Panc1 (cell line): ENCODE data around the gene RNF225. TPM values are rescaled to one million over a fixed set of nuclear protein-coding genes. Genes with fewer than 3 reads are reported as not detected.
A peak's percentile ranks its signal among the peaks of the same experiment; 100 is the strongest.

ENCODE experiments used
- ATAC-seq: fragments of 200-7000 bp; cut with Tn5 transposase; 2 replicates; pipeline ENCODE4 v1.9.1; 2020; ENCODE audit warnings: mild to moderate bottlenecking, moderate library complexity
- BruUV-seq: library from RNA; stranded (reverse); fragments of 400-500 nt; replicated peaks from 2 replicates; lab custom pipeline; 2021; lab: Mats Ljungman, UMichigan
- CTCF ChIA-PET: fragments of 300-600 bp; sonication (Branson Sonifier 250); formaldehyde crosslinking; loops from one replicate; lab custom pipeline; 2022; ENCODE audit warnings: antibody characterized with exemption; lab: Charles Lee
- POLR2A ChIA-PET: fragments of 300-600 bp; sonication (Branson Sonifier 250); formaldehyde crosslinking; loops from one replicate; lab custom pipeline; 2022; ENCODE audit warnings: antibody characterized with exemption; lab: Charles Lee
- DNase-seq: peaks from one replicate; pipeline ENCODE4 v3.0.0-alpha.2; 2010; ENCODE audit warnings: low read depth, low spot score
- H3K27ac ChIP-seq: 2 replicates; pipeline ENCODE4 v1.5.1; 2011; ENCODE audit warnings: mild to moderate bottlenecking, low read length, inconsistent platforms
- H3K27me3 ChIP-seq: fragments of 200-500 bp; sonication (Bioruptor generic); 2 replicates; pipeline ENCODE4 v1.6.0; 2014; ENCODE audit warnings: low read length, inconsistent platforms; ENCODE audit not compliant: control insufficient read depth, insufficient read depth
- H3K36me3 ChIP-seq: fragments of 200-500 bp; sonication (Bioruptor generic); 2 replicates; pipeline ENCODE4 v1.5.1; 2014; ENCODE audit warnings: inconsistent platforms, mild to moderate bottlenecking, low read length, moderate library complexity; ENCODE audit not compliant: control insufficient read depth, insufficient read depth
- H3K4me1 ChIP-seq: 2 replicates; pipeline ENCODE4 v1.5.1; 2011; ENCODE audit warnings: inconsistent platforms, mild to moderate bottlenecking, low read length, moderate library complexity; ENCODE audit not compliant: control insufficient read depth, insufficient read depth
- H3K4me3 ChIP-seq, 2 experiments: 2 replicates each; pipeline ENCODE4 v1.5.1; 2011 to 2012; ENCODE audit warnings: low read depth in 2 of 2, low read length in 2 of 2, mild to moderate bottlenecking in 2 of 2, inconsistent platforms in 1 of 2, moderate library complexity in 1 of 2
- H3K9me3 ChIP-seq: fragments of 200-500 bp; sonication (Bioruptor generic); 2 replicates; pipeline ENCODE4 v1.5.1; 2014; ENCODE audit warnings: low read depth, mild to moderate bottlenecking, inconsistent platforms, low read length, moderate library complexity; ENCODE audit not compliant: control insufficient read depth, insufficient read depth
- POLR2AphosphoS5 ChIP-seq: IDR thresholded peaks from 2 replicates; pipeline ENCODE4 v1.6.1; 2012; ENCODE audit warnings: mild to moderate bottlenecking, low read depth, low read length, moderate library complexity
- SIN3A ChIP-seq: IDR thresholded peaks from 2 replicates; pipeline ENCODE4 v1.6.1; 2012; ENCODE audit warnings: low read depth, mild to moderate bottlenecking, low read length, moderate library complexity, borderline replicate concordance; ENCODE audit not compliant: insufficient read depth
- TCF7L2 ChIP-seq: IDR thresholded peaks from 2 replicates; pipeline ENCODE4 v1.6.1; 2011; ENCODE audit warnings: mild to moderate bottlenecking, low read depth, low read length, inconsistent platforms
- in situ Hi-C: cut with HindIII; loops from 2 replicates; pipeline ENCODE4 v1.10.0; 2016; ENCODE audit warnings: low sequenced_read_pairs, low pct_unique_long_range_greater_than_20kb
- intact Hi-C: fragments of 100-400 bp; cut with micrococcal nuclease; formaldehyde crosslinking; loops from one replicate; pipeline ENCODE4 v1.10.0; 2022; ENCODE audit not compliant: unreplicated experiment
- total RNA-seq: library from RNA; stranded (reverse); gene quantifications from one replicate; pipeline ENCODE4 v1.2.1, GENCODE V29; 2021; ENCODE audit not compliant: unreplicated experiment
- TF ChIP-seq, protein P1 (sequence below): fragments of 450-650 bp; IDR thresholded peaks from 2 replicates; pipeline ENCODE4 v1.5.1; 2017; ENCODE audit warnings: mild to moderate bottlenecking
- TF ChIP-seq, protein P2 (sequence below), 2 experiments: IDR thresholded peaks; 2 replicates each; pipeline ENCODE4 v1.6.1; 2011 to 2012; ENCODE audit warnings: low read depth in 2 of 2, control low read depth in 1 of 2, low read length in 1 of 2, mild to moderate bottlenecking in 1 of 2, moderate library complexity in 1 of 2; ENCODE audit not compliant: insufficient read depth in 1 of 2

RNF225 gene
- total RNA-seq, 1 experiment from 2014 or later, result 1.6 TPM

DNA sequence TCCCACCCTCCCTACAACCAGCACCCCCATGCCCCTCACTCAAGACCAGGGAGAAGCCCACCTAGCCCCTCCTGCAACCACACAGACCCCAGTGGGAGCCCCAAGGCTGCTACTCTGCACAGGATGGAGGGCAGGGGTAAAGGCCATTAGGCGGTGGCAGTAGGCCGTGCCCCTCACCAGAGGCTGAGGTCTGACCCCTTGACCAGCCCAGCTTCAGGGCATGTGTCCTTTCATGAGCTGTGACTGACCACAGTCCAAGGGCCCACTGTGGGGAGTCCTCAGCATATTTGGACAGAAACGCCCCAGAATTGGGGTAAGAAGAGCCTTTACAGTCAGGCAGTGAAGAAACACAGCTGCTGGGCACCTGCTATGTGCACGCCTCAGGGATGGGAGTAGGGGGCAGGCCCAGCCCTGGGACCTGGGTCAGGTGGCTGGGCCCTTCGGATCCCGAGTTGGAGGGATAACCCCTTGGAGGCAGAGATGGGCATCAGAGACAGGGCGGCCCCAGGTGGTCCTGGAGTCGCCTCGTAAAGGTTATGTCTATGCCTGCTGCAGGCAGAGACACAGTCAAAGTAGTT lies 10.1 kb upstream of the RNF225 start:
- Histone ChIP-seq H3K4me3 (peak overlapping the region; percentile 97 to 98; a peak in 3 of 4 replicates), H3K27ac (peak overlapping the region; percentile 99), H3K27me3 (no peaks in the 10 kb centered on the region), H3K4me1 (peaks cover 37% of the 10 kb centered on the region), H3K9me3 (no peaks in the 10 kb centered on the region), H3K36me3 (peaks cover 21% of the 10 kb centered on the region)
- ChIA-PET CTCF (no interaction called here), POLR2A (interaction anchor here (1.6 kb wide), 1 partner anchor 22 kb away, joined by 6 read pairs; no protein-coding TSS in a partner anchor)
- intact Hi-C loops (loop anchor here (5.0 kb wide), 1 partner anchor 58 kb away; the partner anchor contains the start of gene ZSCAN22), in situ Hi-C loops (no loop called here)
- BruUV-seq, result no TSS peak
- TF ChIP-seq, protein P1, sequence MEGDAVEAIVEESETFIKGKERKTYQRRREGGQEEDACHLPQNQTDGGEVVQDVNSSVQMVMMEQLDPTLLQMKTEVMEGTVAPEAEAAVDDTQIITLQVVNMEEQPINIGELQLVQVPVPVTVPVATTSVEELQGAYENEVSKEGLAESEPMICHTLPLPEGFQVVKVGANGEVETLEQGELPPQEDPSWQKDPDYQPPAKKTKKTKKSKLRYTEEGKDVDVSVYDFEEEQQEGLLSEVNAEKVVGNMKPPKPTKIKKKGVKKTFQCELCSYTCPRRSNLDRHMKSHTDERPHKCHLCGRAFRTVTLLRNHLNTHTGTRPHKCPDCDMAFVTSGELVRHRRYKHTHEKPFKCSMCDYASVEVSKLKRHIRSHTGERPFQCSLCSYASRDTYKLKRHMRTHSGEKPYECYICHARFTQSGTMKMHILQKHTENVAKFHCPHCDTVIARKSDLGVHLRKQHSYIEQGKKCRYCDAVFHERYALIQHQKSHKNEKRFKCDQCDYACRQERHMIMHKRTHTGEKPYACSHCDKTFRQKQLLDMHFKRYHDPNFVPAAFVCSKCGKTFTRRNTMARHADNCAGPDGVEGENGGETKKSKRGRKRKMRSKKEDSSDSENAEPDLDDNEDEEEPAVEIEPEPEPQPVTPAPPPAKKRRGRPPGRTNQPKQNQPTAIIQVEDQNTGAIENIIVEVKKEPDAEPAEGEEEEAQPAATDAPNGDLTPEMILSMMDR, result no peak
- TF ChIP-seq, protein P2, sequence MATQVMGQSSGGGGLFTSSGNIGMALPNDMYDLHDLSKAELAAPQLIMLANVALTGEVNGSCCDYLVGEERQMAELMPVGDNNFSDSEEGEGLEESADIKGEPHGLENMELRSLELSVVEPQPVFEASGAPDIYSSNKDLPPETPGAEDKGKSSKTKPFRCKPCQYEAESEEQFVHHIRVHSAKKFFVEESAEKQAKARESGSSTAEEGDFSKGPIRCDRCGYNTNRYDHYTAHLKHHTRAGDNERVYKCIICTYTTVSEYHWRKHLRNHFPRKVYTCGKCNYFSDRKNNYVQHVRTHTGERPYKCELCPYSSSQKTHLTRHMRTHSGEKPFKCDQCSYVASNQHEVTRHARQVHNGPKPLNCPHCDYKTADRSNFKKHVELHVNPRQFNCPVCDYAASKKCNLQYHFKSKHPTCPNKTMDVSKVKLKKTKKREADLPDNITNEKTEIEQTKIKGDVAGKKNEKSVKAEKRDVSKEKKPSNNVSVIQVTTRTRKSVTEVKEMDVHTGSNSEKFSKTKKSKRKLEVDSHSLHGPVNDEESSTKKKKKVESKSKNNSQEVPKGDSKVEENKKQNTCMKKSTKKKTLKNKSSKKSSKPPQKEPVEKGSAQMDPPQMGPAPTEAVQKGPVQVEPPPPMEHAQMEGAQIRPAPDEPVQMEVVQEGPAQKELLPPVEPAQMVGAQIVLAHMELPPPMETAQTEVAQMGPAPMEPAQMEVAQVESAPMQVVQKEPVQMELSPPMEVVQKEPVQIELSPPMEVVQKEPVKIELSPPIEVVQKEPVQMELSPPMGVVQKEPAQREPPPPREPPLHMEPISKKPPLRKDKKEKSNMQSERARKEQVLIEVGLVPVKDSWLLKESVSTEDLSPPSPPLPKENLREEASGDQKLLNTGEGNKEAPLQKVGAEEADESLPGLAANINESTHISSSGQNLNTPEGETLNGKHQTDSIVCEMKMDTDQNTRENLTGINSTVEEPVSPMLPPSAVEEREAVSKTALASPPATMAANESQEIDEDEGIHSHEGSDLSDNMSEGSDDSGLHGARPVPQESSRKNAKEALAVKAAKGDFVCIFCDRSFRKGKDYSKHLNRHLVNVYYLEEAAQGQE (IDR thresholded peaks at IDR 0.05; ENCODE audit: insufficient read depth in 1 of 2, low read depth in 2 of 2, low read length in 1 of 2), result no peak
- no peak for TF ChIP-seq TCF7L2
- no peak for TF ChIP-seq POLR2AphosphoS5
- TF ChIP-seq SIN3A, result no peak
- ATAC-seq (no peak), DNase-seq (no peak)

DNA sequence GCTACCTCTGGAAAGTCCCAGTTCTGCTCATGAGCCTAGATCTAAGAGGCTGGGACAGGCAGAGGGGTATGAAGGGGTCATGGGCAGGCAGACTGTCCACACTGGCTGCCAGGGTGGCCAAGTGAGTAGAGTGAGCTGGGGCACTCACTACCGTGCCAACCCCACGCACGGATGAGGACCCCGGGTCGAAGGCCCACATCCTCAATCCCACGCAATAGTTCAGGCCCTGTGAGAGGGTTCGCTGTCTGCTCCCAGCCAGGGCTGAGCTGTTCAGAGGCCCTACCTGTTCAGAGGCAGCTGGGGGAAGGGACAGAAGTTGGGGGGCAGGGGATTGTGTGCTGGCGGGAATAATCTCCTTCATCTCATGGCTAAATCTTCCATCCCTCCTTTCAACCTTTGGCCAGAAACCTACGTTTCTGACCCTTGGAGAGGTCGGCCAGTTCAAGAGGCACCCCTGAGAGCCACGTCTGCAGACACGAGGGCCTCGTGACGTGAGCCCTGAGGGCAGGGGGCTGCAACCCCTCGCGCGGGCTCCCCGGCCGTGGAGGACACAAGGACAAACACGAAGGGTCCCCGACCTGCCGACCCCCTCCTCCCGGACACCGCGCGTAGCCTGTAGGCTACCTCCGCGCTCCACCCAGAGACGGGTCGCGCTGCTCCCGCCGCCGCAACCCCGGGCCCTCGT lies 9.4 kb upstream of the RNF225 start:
- DNase-seq (no peak), ATAC-seq (peak; percentile 16)
- Histone ChIP-seq H3K4me1 (peaks cover 39% of the 10 kb centered on the region), H3K27me3 (no peaks in the 10 kb centered on the region), H3K9me3 (no peaks in the 10 kb centered on the region), H3K27ac (peak overlapping the region; percentile 99), H3K4me3 (peak overlapping the region; percentile 97 to 98), H3K36me3 (peaks cover 25% of the 10 kb centered on the region)
- no TSS peak for BruUV-seq
- in situ Hi-C loops, result no loop called here
- ChIA-PET POLR2A (interaction anchor here (1.6 kb wide), 1 partner anchor 22 kb away, joined by 6 read pairs; no protein-coding TSS in a partner anchor), CTCF (no interaction called here)
- no peak for TF ChIP-seq SIN3A
- TF ChIP-seq, protein P1, result no peak
- no peak for TF ChIP-seq POLR2AphosphoS5
- TF ChIP-seq, protein P2 (IDR thresholded peaks at IDR 0.05; ENCODE audit: insufficient read depth in 1 of 2, low read depth in 2 of 2, low read length in 1 of 2), result no peak
- no peak for TF ChIP-seq TCF7L2
- intact Hi-C loops, result loop anchor here (5.0 kb wide), 1 partner anchor 59 kb away; the partner anchor contains the start of gene ZSCAN22
